Gastroesophageal sphincter (tissue), 4 donors: ENCODE measurements around the gene TRPM6. TPM values are rescaled to one million over a fixed set of nuclear protein-coding genes. Genes with fewer than 3 reads are reported as not detected.

Source experiments
- ATAC-seq: fragments of 150-250 bp; one replicate; pipeline ENCODE4 v1.9.1; 2016; ENCODE audit warnings: mild to moderate bottlenecking, moderate library complexity
- H3K27ac ChIP-seq, 4 donors: fragments of 200-600 bp; sonication (generic) in 3 of 4; 1 replicate in 3 of 4; 2 replicates in 1 of 4; pipeline ENCODE4 v1.5.1; 2016 to 2019
- H3K27me3 ChIP-seq: fragments of 200-600 bp; sonication (generic); one replicate; pipeline ENCODE4 v1.5.1; 2019
- H3K36me3 ChIP-seq, 2 donors: fragments of 200-600 bp; sonication (generic); one replicate each; pipeline ENCODE4 v1.5.1; 2019; ENCODE audit warnings: control low read depth in 1 of 2
- H3K4me1 ChIP-seq, 3 donors: fragments of 200-600 bp; sonication (generic); 1 replicate in 2 of 3; 2 replicates in 1 of 3; pipeline ENCODE4 v1.5.1; 2016 to 2019; ENCODE audit warnings: control low read depth in 2 of 3
- H3K4me3 ChIP-seq, 2 donors: fragments of 200-600 bp; sonication (generic); one replicate each; pipeline ENCODE4 v1.5.1; 2019; ENCODE audit warnings: mild to moderate bottlenecking in 1 of 2, moderate library complexity in 1 of 2
- H3K9me3 ChIP-seq, 3 donors: fragments of 200-600 bp; sonication (generic); one replicate each; pipeline ENCODE4 v1.5.1; 2017 to 2019; ENCODE audit warnings: control low read depth in 2 of 3
- CTCF ChIP-seq, 4 experiments: fragments of 200-600 bp in 2 of 4; fragments of 450-650 bp in 2 of 4; sonication (generic) in 1 of 4; IDR thresholded peaks; one replicate each; pipeline ENCODE4 v1.5.1; 2017 to 2019; ENCODE audit warnings: antibody characterized with exemption in 4 of 4, mild to moderate bottlenecking in 2 of 4, moderate library complexity in 2 of 4
- EP300 ChIP-seq: sonication (generic); formaldehyde crosslinking; IDR thresholded peaks from one replicate; pipeline ENCODE4 v1.6.1; 2017; ENCODE audit warnings: antibody characterized with exemption, mild to moderate bottlenecking
- POLR2A ChIP-seq, 2 donors: fragments of 450-650 bp; IDR thresholded peaks; one replicate each; pipeline ENCODE4 v1.6.1; 2017; ENCODE audit warnings: antibody characterized with exemption in 2 of 2, mild to moderate bottlenecking in 2 of 2, moderate library complexity in 1 of 2
- POLR2AphosphoS5 ChIP-seq: sonication (generic); formaldehyde crosslinking; IDR thresholded peaks from one replicate; pipeline ENCODE4 v1.6.1; 2017; ENCODE audit warnings: antibody characterized with exemption
- WGBS, 2 donors: methylation state at CpG; one replicate each; pipeline ENCODE4 v1.1.5; 2018; ENCODE audit warnings: low coverage in 1 of 2; 5-methylcytosine and 5-hydroxymethylcytosine counted together
- small RNA-seq, 4 donors: library from RNA; depleted of rRNA; stranded (forward); fragments of <200 nt; gene quantifications; one replicate each; pipeline ENCODE3, GENCODE V24; 2016
- total RNA-seq, 4 donors: library from RNA; depleted of rRNA; stranded (reverse); fragments of >200 nt; gene quantifications; one replicate each; pipeline ENCODE4 v1.1.0, GENCODE V29; 2016

TRPM6 gene
- total RNA-seq, 4 donors from 2014 or later, result 0.27 to 1.1 (median 0.79) TPM

- no peaks in the 10 kb centered on the region for H3K9me3 ChIP-seq
- TF ChIP-seq CTCF (IDR thresholded peaks at IDR 0.05) (no peak), POLR2AphosphoS5 (no peak), POLR2A (IDR thresholded peaks at IDR 0.05) (no peak), EP300 (no peak)
- no peak overlapping the region for H3K4me3 ChIP-seq
- H3K27me3 ChIP-seq, result no peaks in the 10 kb centered on the region
- H3K27ac ChIP-seq, result no peak overlapping the region
- no peaks in the 10 kb centered on the region for H3K4me1 ChIP-seq
- 67 to 100% methylated on average over 1 of the region's 1 CpG for WGBS, 2 donors
- H3K36me3 ChIP-seq, result no peaks in the 10 kb centered on the region
- ATAC-seq, result no peak
Measured at GRCh38 chr9:74696520-74696919, 191.2 kb downstream of the TRPM6 start.

GRCh38 chr9:74691058-74691457, 196.7 kb downstream of the TRPM6 start:
- Histone ChIP-seq H3K36me3 (no peaks in the 10 kb centered on the region), H3K4me1 (no peaks in the 10 kb centered on the region), H3K9me3 (no peaks in the 10 kb centered on the region), H3K4me3 (no peak overlapping the region), H3K27me3 (no peaks in the 10 kb centered on the region), H3K27ac (no peak overlapping the region)
- no peak for ATAC-seq
- TF ChIP-seq CTCF (IDR thresholded peaks at IDR 0.05) (no peak), EP300 (no peak), POLR2AphosphoS5 (no peak), POLR2A (IDR thresholded peaks at IDR 0.05) (no peak)
- 67 to 77% methylated on average over 4 to 7 of the region's 8 CpGs for WGBS, 2 donors

GRCh38 chr9:74683322-74683721, 204.4 kb downstream of the TRPM6 start:
- Histone ChIP-seq H3K27me3 (no peaks in the 10 kb centered on the region), H3K4me1 (no peaks in the 10 kb centered on the region), H3K9me3 (no peaks in the 10 kb centered on the region), H3K36me3 (no peaks in the 10 kb centered on the region), H3K4me3 (no peak overlapping the region), H3K27ac (no peak overlapping the region)
- TF ChIP-seq CTCF (IDR thresholded peaks at IDR 0.05) (no peak), POLR2A (IDR thresholded peaks at IDR 0.05) (no peak), POLR2AphosphoS5 (no peak), EP300 (no peak)
- ATAC-seq, result no peak
- 73 to 89% methylated on average over 4 of the region's 4 CpGs for WGBS, 2 donors

- Histone ChIP-seq H3K27me3 (no peaks in the 10 kb centered on the region), H3K9me3 (no peaks in the 10 kb centered on the region), H3K4me3 (no peak overlapping the region), H3K36me3 (no peaks in the 10 kb centered on the region), H3K27ac (no peak overlapping the region), H3K4me1 (no peaks in the 10 kb centered on the region)
- ATAC-seq, result no peak
- 29% methylated on average over 1 of the region's 3 CpGs; no CpG with 5 or more reads in 1 of the 2 donors for WGBS, 2 donors
- TF ChIP-seq CTCF (IDR thresholded peaks at IDR 0.05) (no peak), EP300 (no peak), POLR2AphosphoS5 (no peak), POLR2A (IDR thresholded peaks at IDR 0.05) (no peak)
Measured at GRCh38 chr9:74681906-74682305, 205.8 kb downstream of the TRPM6 start.

- H3K4me1 ChIP-seq, result no peaks in the 10 kb centered on the region
- no peak overlapping the region for H3K4me3 ChIP-seq
- H3K27me3 ChIP-seq, result no peaks in the 10 kb centered on the region
- TF ChIP-seq CTCF (IDR thresholded peaks at IDR 0.05) (no peak), POLR2AphosphoS5 (no peak), EP300 (no peak), POLR2A (IDR thresholded peaks at IDR 0.05) (no peak)
- 84 to 97% methylated on average over 3 to 6 of the region's 6 CpGs for WGBS, 2 donors
- no peak for ATAC-seq
- no peak overlapping the region for H3K27ac ChIP-seq
- H3K9me3 ChIP-seq, result no peaks in the 10 kb centered on the region
- no peaks in the 10 kb centered on the region for H3K36me3 ChIP-seq
Measured at GRCh38 chr9:74674077-74674476, 213.6 kb downstream of the TRPM6 start.

Small RNA genes within 50 kb of the gene (small RNA-seq; reads per million reads assigned to genes)
- 0 reads per million in 4 donors for gene RNU6-445P

Other genes with a start within 250 kb of the TRPM6 start
- 1 to 10 TPM; 2.6 to 8.2 (median 3.9) TPM for gene C9orf40, start 65.0 kb upstream of the TRPM6 start, total RNA-seq
- gene CARNMT1, start 140.4 kb upstream of the TRPM6 start, total RNA-seq, result 10 to 100 TPM; 11.2 to 15.5 (median 13.2) TPM
- 10 to 100 TPM in 2 of 4 donors, 1 to 10 TPM in 2; 6.3 to 21.5 (median 13.6) TPM for gene NMRK1, start 200.2 kb upstream of the TRPM6 start, total RNA-seq
- gene OSTF1, start 200.6 kb upstream of the TRPM6 start, total RNA-seq, result 10 to 100 TPM in 3 of 4 donors, 1 to 10 TPM in 1; 9.7 to 37.6 (median 28.5) TPM